ENCODE results near the gene PACRG.

Gene PACRG

GRCh38 chr6:163159110-163159509 lies 431.3 kb downstream of the PACRG start:
- TF ChIP-seq REST (IDR thresholded peaks at IDR 0.05; ENCODE audit: insufficient read depth in 1 of 2, low read depth in 2 of 2, low read length in 2 of 2) (no peak), POLR2AphosphoS5 (IDR thresholded peaks at IDR 0.05; ENCODE audit: low read depth, low read length) (no peak), SIN3A (IDR thresholded peaks at IDR 0.05; ENCODE audit: borderline replicate concordance, insufficient read depth, low read length) (no peak), TAF1 (IDR thresholded peaks at IDR 0.05; ENCODE audit: borderline replicate concordance, insufficient read depth, low read length) (no peak), FOXP2 (optimal IDR thresholded peaks at IDR 0.05; ENCODE audit: borderline replicate concordance, extremely low read depth, extremely low read length, insufficient read depth) (no peak)

GRCh38 chr6:163159689-163160088 lies 431.9 kb downstream of the PACRG start:
- TF ChIP-seq FOXP2 (optimal IDR thresholded peaks at IDR 0.05; ENCODE audit: borderline replicate concordance, extremely low read depth, extremely low read length, insufficient read depth) (no peak), POLR2AphosphoS5 (IDR thresholded peaks at IDR 0.05; ENCODE audit: low read depth, low read length) (no peak), REST (IDR thresholded peaks at IDR 0.05; ENCODE audit: insufficient read depth in 1 of 2, low read depth in 2 of 2, low read length in 2 of 2) (no peak), TAF1 (IDR thresholded peaks at IDR 0.05; ENCODE audit: borderline replicate concordance, insufficient read depth, low read length) (no peak)

GRCh38 chr6:163162007-163162873 lies 434.5 kb downstream of the PACRG start:
- no peak for TF ChIP-seq REST (IDR thresholded peaks at IDR 0.05; ENCODE audit: insufficient read depth in 1 of 2, low read depth in 2 of 2, low read length in 2 of 2)
- no peak for TF ChIP-seq TAF1 (IDR thresholded peaks at IDR 0.05; ENCODE audit: borderline replicate concordance, insufficient read depth, low read length)
- TF ChIP-seq SIN3A (IDR thresholded peaks at IDR 0.05; ENCODE audit: borderline replicate concordance, insufficient read depth, low read length), result no peak
- no peak for TF ChIP-seq POLR2AphosphoS5 (IDR thresholded peaks at IDR 0.05; ENCODE audit: low read depth, low read length)
- no peak for TF ChIP-seq FOXP2 (optimal IDR thresholded peaks at IDR 0.05; ENCODE audit: borderline replicate concordance, extremely low read depth, extremely low read length, insufficient read depth)

- TF ChIP-seq REST (IDR thresholded peaks at IDR 0.05; ENCODE audit: insufficient read depth in 1 of 2, low read depth in 2 of 2, low read length in 2 of 2), result no peak
- TF ChIP-seq TAF1 (IDR thresholded peaks at IDR 0.05; ENCODE audit: borderline replicate concordance, insufficient read depth, low read length), result no peak
- TF ChIP-seq POLR2AphosphoS5 (IDR thresholded peaks at IDR 0.05; ENCODE audit: low read depth, low read length), result no peak
Measured at GRCh38 chr6:163162874-163163213, 435.1 kb downstream of the PACRG start.
